Esophagus squamous epithelium (tissue), 4 donors: ENCODE data around the gene ADIPOR2.

Experiments used
- POLR2A ChIP-seq, 4 donors: fragments of 450-650 bp; IDR thresholded peaks; one replicate each; pipeline ENCODE4 v1.6.1; 2017; ENCODE audit warnings: antibody characterized with exemption in 4 of 4, mild to moderate bottlenecking in 4 of 4, moderate library complexity in 3 of 4
- TF ChIP-seq, protein P1 (sequence below), 6 experiments: fragments of 450-650 bp in 4 of 6; fragments of 200-600 bp in 2 of 6; sonication (generic) in 2 of 6; IDR thresholded peaks; one replicate each; pipeline ENCODE4 v1.5.1; 2016 to 2019; ENCODE audit warnings: antibody characterized with exemption in 6 of 6, mild to moderate bottlenecking in 4 of 6, moderate library complexity in 4 of 6

DNA sequence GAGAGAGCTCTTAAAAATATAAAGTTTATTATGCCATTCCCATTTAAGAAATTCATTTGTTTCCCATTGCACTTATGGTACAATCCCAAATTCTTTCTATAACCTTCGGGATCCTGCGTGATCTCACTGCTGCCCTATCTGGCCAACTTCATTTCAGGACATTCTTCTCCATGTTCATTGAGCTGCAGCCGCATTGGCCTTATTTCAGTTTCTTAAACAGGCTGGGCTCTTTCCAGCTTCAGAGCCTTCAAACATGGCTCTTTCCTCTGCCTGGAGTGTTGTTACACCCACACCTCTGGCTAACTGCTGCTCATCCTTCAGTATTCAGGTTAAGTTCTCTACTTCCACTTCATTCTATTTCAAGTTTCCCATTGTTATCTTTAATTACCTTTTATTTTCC, 71.0 kb downstream of the ADIPOR2 start:
- TF ChIP-seq, protein P1, sequence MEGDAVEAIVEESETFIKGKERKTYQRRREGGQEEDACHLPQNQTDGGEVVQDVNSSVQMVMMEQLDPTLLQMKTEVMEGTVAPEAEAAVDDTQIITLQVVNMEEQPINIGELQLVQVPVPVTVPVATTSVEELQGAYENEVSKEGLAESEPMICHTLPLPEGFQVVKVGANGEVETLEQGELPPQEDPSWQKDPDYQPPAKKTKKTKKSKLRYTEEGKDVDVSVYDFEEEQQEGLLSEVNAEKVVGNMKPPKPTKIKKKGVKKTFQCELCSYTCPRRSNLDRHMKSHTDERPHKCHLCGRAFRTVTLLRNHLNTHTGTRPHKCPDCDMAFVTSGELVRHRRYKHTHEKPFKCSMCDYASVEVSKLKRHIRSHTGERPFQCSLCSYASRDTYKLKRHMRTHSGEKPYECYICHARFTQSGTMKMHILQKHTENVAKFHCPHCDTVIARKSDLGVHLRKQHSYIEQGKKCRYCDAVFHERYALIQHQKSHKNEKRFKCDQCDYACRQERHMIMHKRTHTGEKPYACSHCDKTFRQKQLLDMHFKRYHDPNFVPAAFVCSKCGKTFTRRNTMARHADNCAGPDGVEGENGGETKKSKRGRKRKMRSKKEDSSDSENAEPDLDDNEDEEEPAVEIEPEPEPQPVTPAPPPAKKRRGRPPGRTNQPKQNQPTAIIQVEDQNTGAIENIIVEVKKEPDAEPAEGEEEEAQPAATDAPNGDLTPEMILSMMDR (IDR thresholded peaks at IDR 0.05): no peak
- no peak for TF ChIP-seq POLR2A (IDR thresholded peaks at IDR 0.05)
